Vagina (tissue), 2 donors: ENCODE results near the gene CNNM2. TPM values are rescaled to one million over a fixed set of nuclear protein-coding genes. Genes with fewer than 3 reads are reported as not detected.
"Not testable (repeated sequence)": the region's sequence is repeated elsewhere in the genome, so short reads cannot be mapped to it uniquely, and the experiment has no call there.

Source experiments
- DNase-seq, 2 donors: peaks; one replicate each; pipeline ENCODE4 v3.0.0-alpha.2; 2017; ENCODE audit errors: extremely low spot score in 2 of 2
- H3K27ac ChIP-seq: fragments of 200-600 bp; sonication (generic); one replicate; pipeline ENCODE4 v1.5.1; 2019
- H3K27me3 ChIP-seq: fragments of 200-600 bp; sonication (generic); one replicate; pipeline ENCODE4 v1.5.1; 2019
- H3K36me3 ChIP-seq, 2 donors: fragments of 200-600 bp; sonication (generic); one replicate each; pipeline ENCODE4 v1.5.1; 2017 to 2019
- H3K4me1 ChIP-seq: fragments of 200-600 bp; sonication (generic); one replicate; pipeline ENCODE4 v1.5.1; 2019
- H3K4me3 ChIP-seq, 2 donors: fragments of 200-600 bp; sonication (generic); 1 replicate in 1 of 2; 2 replicates in 1 of 2; pipeline ENCODE4 v1.5.1; 2016 to 2019
- H3K9me3 ChIP-seq: fragments of 200-600 bp; sonication (generic); one replicate; pipeline ENCODE4 v1.5.1; 2019
- CTCF ChIP-seq, 3 experiments: fragments of 450-650 bp in 2 of 3; fragments of 200-600 bp in 1 of 3; sonication (generic) in 1 of 3; IDR thresholded peaks; one replicate each; pipeline ENCODE4 v1.5.1; 2017 to 2019; ENCODE audit warnings: antibody characterized with exemption in 3 of 3, mild to moderate bottlenecking in 2 of 3, moderate library complexity in 2 of 3
- POLR2A ChIP-seq, 2 donors: fragments of 450-650 bp; IDR thresholded peaks; one replicate each; pipeline ENCODE4 v1.6.1; 2017; ENCODE audit warnings: antibody characterized with exemption in 2 of 2, mild to moderate bottlenecking in 2 of 2, moderate library complexity in 2 of 2
- POLR2AphosphoS5 ChIP-seq, 2 donors: sonication (generic); formaldehyde crosslinking; IDR thresholded peaks; one replicate each; pipeline ENCODE4 v1.9.0; 2017; ENCODE audit warnings: antibody characterized with exemption in 2 of 2, mild to moderate bottlenecking in 2 of 2, low read depth in 1 of 2; ENCODE audit not compliant: insufficient read depth in 1 of 2
- intact Hi-C: fragments of 100-400 bp; cut with DNase I; formaldehyde crosslinking; loops from one replicate; pipeline ENCODE4 v1.15.1; 2023
- total RNA-seq: library from RNA; depleted of rRNA; stranded (reverse); fragments of >200 nt; gene quantifications from one replicate; pipeline ENCODE4 v1.2.3, GENCODE V29; 2016

CNNM2 gene
- total RNA-seq, 1 donor from 2014 or later = 9.6 TPM

GRCh38 chr10:102970562-102971340 lies 52.7 kb downstream of the CNNM2 start:
- Histone ChIP-seq H3K27me3 (no peaks in the 10 kb centered on the region), H3K9me3 (no peaks in the 10 kb centered on the region), H3K4me1 (peaks cover 6% of the 10 kb centered on the region), H3K36me3 (no peaks in the 10 kb centered on the region), H3K4me3 (no peak overlapping the region), H3K27ac (no peak overlapping the region)
- intact Hi-C loops = no loop called here
- DNase-seq = no peak
- no peak for TF ChIP-seq POLR2A (IDR thresholded peaks at IDR 0.05)
- TF ChIP-seq CTCF (IDR thresholded peaks at IDR 0.05) = no peak
- no peak for TF ChIP-seq POLR2AphosphoS5 (IDR thresholded peaks at IDR 0.05; ENCODE audit: insufficient read depth in 1 of 2, low read depth in 1 of 2)

GRCh38 chr10:102975483-102976379 lies 57.6 kb downstream of the CNNM2 start:
- no peak overlapping the region for H3K27ac ChIP-seq
- H3K27me3 ChIP-seq = no peaks in the 10 kb centered on the region
- H3K9me3 ChIP-seq = no peaks in the 10 kb centered on the region
- H3K4me3 ChIP-seq = no peak overlapping the region
- intact Hi-C loops = no loop called here
- H3K36me3 ChIP-seq = no peaks in the 10 kb centered on the region
- peaks cover 11% of the 10 kb centered on the region for H3K4me1 ChIP-seq
- no peak for DNase-seq
- TF ChIP-seq POLR2AphosphoS5 (IDR thresholded peaks at IDR 0.05; ENCODE audit: insufficient read depth in 1 of 2, low read depth in 1 of 2) = no peak
- no peak for TF ChIP-seq POLR2A (IDR thresholded peaks at IDR 0.05)
- TF ChIP-seq CTCF (IDR thresholded peaks at IDR 0.05) = no peak

GRCh38 chr10:102976380-102976726 lies 58.3 kb downstream of the CNNM2 start:
- H3K36me3 ChIP-seq, H3K27ac ChIP-seq, H3K27me3 ChIP-seq, H3K4me3 ChIP-seq, DNase-seq, H3K9me3 ChIP-seq, intact Hi-C loops: not testable (repeated sequence)
- peaks cover 11% of the 10 kb centered on the region for H3K4me1 ChIP-seq

- Histone ChIP-seq H3K4me1 (no peaks in the 10 kb centered on the region), H3K27ac (no peak overlapping the region), H3K9me3 (no peaks in the 10 kb centered on the region), H3K27me3 (no peaks in the 10 kb centered on the region), H3K4me3 (no peak overlapping the region), H3K36me3 (no peaks in the 10 kb centered on the region)
- DNase-seq = no peak
- TF ChIP-seq POLR2AphosphoS5 (IDR thresholded peaks at IDR 0.05; ENCODE audit: insufficient read depth in 1 of 2, low read depth in 1 of 2) (no peak), CTCF (IDR thresholded peaks at IDR 0.05) (no peak), POLR2A (IDR thresholded peaks at IDR 0.05) (no peak)
- intact Hi-C loops = no loop called here
Observed at GRCh38 chr10:102982296-102982695, 64.2 kb downstream of the CNNM2 start.

GRCh38 chr10:102984086-102984485 lies 66.0 kb downstream of the CNNM2 start:
- Histone ChIP-seq H3K9me3 (no peaks in the 10 kb centered on the region), H3K27me3 (no peaks in the 10 kb centered on the region), H3K4me1 (peaks cover 6% of the 10 kb centered on the region), H3K4me3 (no peak overlapping the region), H3K36me3 (no peaks in the 10 kb centered on the region), H3K27ac (no peak overlapping the region)
- intact Hi-C loops = no loop called here
- TF ChIP-seq CTCF (IDR thresholded peaks at IDR 0.05) (no peak), POLR2A (IDR thresholded peaks at IDR 0.05) (no peak), POLR2AphosphoS5 (IDR thresholded peaks at IDR 0.05; ENCODE audit: insufficient read depth in 1 of 2, low read depth in 1 of 2) (no peak)
- no peak for DNase-seq
